ENCODE results near the gene SNX5.

The SNX5 gene

GRCh38 chr20:17940224-17940971, 28.2 kb downstream of the SNX5 start:
- DNase-seq (ENCODE audit: low read depth): no peak

GRCh38 chr20:17939622-17940223, 28.9 kb downstream of the SNX5 start:
- no peak for DNase-seq (ENCODE audit: low read depth)

- peak; percentile 75 for DNase-seq (ENCODE audit: low read depth)
These were observed 29.5 kb downstream of the SNX5 start for GRCh38 chr20:17938871-17939619.

- peak; percentile 57 for DNase-seq (ENCODE audit: low read depth)
These were observed 31.5 kb downstream of the SNX5 start for GRCh38 chr20:17936761-17937732.

- DNase-seq (ENCODE audit: low read depth): peak; percentile 74
These were observed 32.3 kb downstream of the SNX5 start for GRCh38 chr20:17936286-17936760.

- no peak for DNase-seq (ENCODE audit: low read depth)
These were observed 32.8 kb downstream of the SNX5 start for GRCh38 chr20:17935761-17936160.

GRCh38 chr20:17935186-17935585, 33.4 kb downstream of the SNX5 start:
- no peak for DNase-seq (ENCODE audit: low read depth)

GRCh38 chr20:17934141-17934862, 34.3 kb downstream of the SNX5 start:
- no peak for DNase-seq (ENCODE audit: low read depth)

GRCh38 chr20:17933711-17934110, 34.9 kb downstream of the SNX5 start:
- DNase-seq (ENCODE audit: low read depth): no peak

GRCh38 chr20:17933121-17933520, 35.5 kb downstream of the SNX5 start:
- DNase-seq (ENCODE audit: low read depth): no peak

GRCh38 chr20:17932396-17932795, 36.2 kb downstream of the SNX5 start:
- DNase-seq (ENCODE audit: low read depth): no peak

- DNase-seq (ENCODE audit: low read depth): no peak
These were observed 37.1 kb downstream of the SNX5 start for GRCh38 chr20:17931513-17931912.

GRCh38 chr20:17928633-17929311, 39.8 kb downstream of the SNX5 start:
- DNase-seq (ENCODE audit: low read depth): no peak

GRCh38 chr20:17928211-17928611, 40.4 kb downstream of the SNX5 start:
- no peak for DNase-seq (ENCODE audit: low read depth)

- no peak for DNase-seq (ENCODE audit: low read depth)
These were observed 42.7 kb downstream of the SNX5 start for GRCh38 chr20:17925940-17926300.

- DNase-seq (ENCODE audit: low read depth): peak; percentile 29
These were observed 43.3 kb downstream of the SNX5 start for GRCh38 chr20:17925141-17925939.

GRCh38 chr20:17921774-17922173, 46.8 kb downstream of the SNX5 start:
- no peak for DNase-seq (ENCODE audit: low read depth)

GRCh38 chr20:17919149-17919548, 49.4 kb downstream of the SNX5 start:
- DNase-seq (ENCODE audit: low read depth): no peak

- DNase-seq (ENCODE audit: low read depth): no peak
These were observed 50.6 kb downstream of the SNX5 start for GRCh38 chr20:17917832-17918618.

All from iris pigment epithelial cell (primary cell).